Naive thymus-derived CD4-positive, alpha-beta T cell (primary cell): ENCODE results near the gene EYA2. TPM values are rescaled to one million over a fixed set of nuclear protein-coding genes. Genes with fewer than 3 reads are reported as not detected.

Experiments
- ATAC-seq: fragments of 150-1000 bp; cut with Tn5 transposase; 2 replicates; pipeline ENCODE4 v1.10.0; 2021; ENCODE audit warnings: mild to moderate bottlenecking, moderate library complexity
- CTCF ChIA-PET: fragments of 350-600 bp; sonication (Branson Sonifier 250); formaldehyde crosslinking; loops from one replicate; lab custom pipeline; 2021; ENCODE audit warnings: antibody characterized with exemption; lab: Charles Lee
- POLR2A ChIA-PET: fragments of 350-600 bp; sonication (Branson Sonifier 250); formaldehyde crosslinking; loops from one replicate; lab custom pipeline; 2021; ENCODE audit warnings: antibody characterized with exemption, inconsistent platforms; lab: Charles Lee
- DNase-seq, 9 donors: peaks; one replicate each; pipeline versions ENCODE4 v3.0.0 to v3.0.0-alpha.2; 2020 to 2022; ENCODE audit warnings: mixed read lengths in 1 of 9
- H3K27ac ChIP-seq: one replicate; pipeline ENCODE4 v1.7.0; 2013; ENCODE audit warnings: mild to moderate bottlenecking, low read depth, low read length, moderate library complexity
- H3K27me3 ChIP-seq, 2 donors: one replicate each; pipeline ENCODE4 v1.7.0; 2013; ENCODE audit warnings: low read length in 2 of 2, mild to moderate bottlenecking in 2 of 2, moderate library complexity in 2 of 2; ENCODE audit not compliant: control insufficient read depth in 2 of 2, insufficient read depth in 2 of 2
- H3K36me3 ChIP-seq, 3 experiments: 1 replicate in 2 of 3; 2 replicates in 1 of 3; pipeline ENCODE4 v1.7.0; 2013; ENCODE audit warnings: low read length in 3 of 3, mild to moderate bottlenecking in 3 of 3, moderate library complexity in 1 of 3; ENCODE audit not compliant: insufficient read depth in 3 of 3, control insufficient read depth in 2 of 3
- H3K4me1 ChIP-seq, 2 donors: one replicate each; pipeline ENCODE4 v1.7.0; 2013; ENCODE audit warnings: low read length in 2 of 2, mild to moderate bottlenecking in 2 of 2, moderate library complexity in 1 of 2; ENCODE audit not compliant: control insufficient read depth in 2 of 2, insufficient read depth in 2 of 2
- H3K4me3 ChIP-seq: 2 replicates; pipeline ENCODE4 v1.7.0; 2013; ENCODE audit warnings: mild to moderate bottlenecking, low read length
- H3K9me3 ChIP-seq, 3 experiments: 1 replicate in 2 of 3; 2 replicates in 1 of 3; pipeline ENCODE4 v1.7.0; 2013; ENCODE audit warnings: low read length in 3 of 3; ENCODE audit not compliant: control insufficient read depth in 2 of 3
- H3K27ac Mint-ChIP-seq, 9 donors: one replicate each; pipeline ENCODE4 v1.8.0; 2020 to 2022; ENCODE audit warnings: mixed read lengths in 9 of 9, mild to moderate bottlenecking in 8 of 9, moderate library complexity in 5 of 9, inconsistent platforms in 2 of 9
- H3K27me3 Mint-ChIP-seq, 5 donors: one replicate each; pipeline ENCODE4 v1.8.0; 2021 to 2022; ENCODE audit warnings: mixed read lengths in 5 of 5, mild to moderate bottlenecking in 1 of 5
- H3K36me3 Mint-ChIP-seq, 5 donors: one replicate each; pipeline ENCODE4 v1.8.0; 2020 to 2022; ENCODE audit warnings: mixed read lengths in 5 of 5, mild to moderate bottlenecking in 3 of 5, inconsistent platforms in 1 of 5
- H3K4me1 Mint-ChIP-seq, 7 donors: one replicate each; pipeline ENCODE4 v1.8.0; 2020 to 2022; ENCODE audit warnings: mixed read lengths in 7 of 7, mild to moderate bottlenecking in 3 of 7, inconsistent platforms in 1 of 7
- H3K4me3 Mint-ChIP-seq, 10 donors: one replicate each; pipeline ENCODE4 v1.8.0; 2020 to 2022; ENCODE audit warnings: mild to moderate bottlenecking in 10 of 10, mixed read lengths in 10 of 10, moderate library complexity in 6 of 10, inconsistent platforms in 2 of 10
- H3K9me3 Mint-ChIP-seq, 11 donors: one replicate each; pipeline ENCODE4 v1.8.0; 2020 to 2022; ENCODE audit warnings: mixed read lengths in 11 of 11, mild to moderate bottlenecking in 4 of 11, inconsistent platforms in 1 of 11, moderate library complexity in 1 of 11
- intact Hi-C, 2 donors: fragments of 100-400 bp; cut with micrococcal nuclease; formaldehyde crosslinking; loops; one replicate each; pipeline ENCODE4 v1.15.1; 2023
- polyA plus RNA-seq, 2 donors: library from polyadenylated mRNA; unstranded; fragments of 300-500 nt; fragmentation: Illumina TruSeq; gene quantifications; one replicate each; pipeline ENCODE4 v1.2.3, GENCODE V29; 2021
- total RNA-seq, 6 experiments: library from RNA in 5 of 6; stranded (reverse) in 5 of 6; gene quantifications; 1 replicate in 5 of 6; 2 replicates in 1 of 6; pipeline ENCODE4 v1.2.3 and lab custom pipeline; 2021 to 2026

The EYA2 gene
- total and polyA plus RNA-seq, 7 experiments from 2014 or later: 0.16 TPM; not detected in 6

DNA sequence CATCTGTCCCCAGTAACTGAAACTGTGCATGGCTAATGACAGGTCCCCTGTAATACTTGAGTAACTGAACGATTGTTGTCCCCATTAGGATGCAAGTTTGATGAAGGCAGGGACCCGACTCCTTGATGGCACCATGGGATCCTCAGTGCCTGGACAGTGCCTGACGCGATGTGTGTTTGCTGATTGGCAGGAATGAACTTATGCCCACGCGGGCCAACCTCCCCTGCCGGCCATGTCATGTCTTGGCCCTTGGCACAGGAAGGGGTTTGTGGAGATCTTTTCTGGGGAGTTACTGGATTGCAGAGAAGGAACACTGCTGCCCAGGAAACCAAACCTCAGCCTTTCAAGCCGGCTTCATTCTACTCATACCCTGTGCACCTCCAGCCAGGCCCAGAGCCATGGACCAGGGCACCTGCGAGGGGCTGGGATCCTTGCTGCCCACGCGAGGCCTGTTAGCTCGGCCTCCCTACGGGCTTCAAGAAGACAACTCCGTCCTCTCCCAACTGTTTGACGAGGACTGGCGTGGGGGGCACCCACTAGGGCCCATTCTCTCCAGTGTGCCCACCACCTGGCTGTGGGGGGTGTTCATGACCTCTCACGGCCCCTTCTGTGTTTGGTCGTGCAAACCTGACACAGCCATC is 314.0 kb downstream of the EYA2 start:
- Histone ChIP-seq H3K4me1 (no peaks in the 10 kb centered on the region), H3K27ac (no peak overlapping the region), H3K9me3 (no peaks in the 10 kb centered on the region), H3K27me3 (no peaks in the 10 kb centered on the region), H3K4me3 (no peak overlapping the region), H3K36me3 (peaks cover 7 to 57% (median 24%) of the 10 kb centered on the region in 3 experiments)
- CTCF ChIA-PET: interaction anchor here (0.6 kb wide), 1 partner anchor 325 kb away, joined by 3 read pairs; no protein-coding TSS in a partner anchor
- Mint-ChIP-seq H3K27me3 (no peaks in the 10 kb centered on the region), H3K27ac (no peak overlapping the region), H3K36me3 (peaks cover 0 to 22% (median 10%) of the 10 kb centered on the region in 5 donors), H3K4me3 (no peak overlapping the region), H3K4me1 (peaks cover 0 to 7% (median 4%) of the 10 kb centered on the region in 7 donors), H3K9me3 (peaks cover 0 to 1% (median 0%) of the 10 kb centered on the region in 11 donors)
- DNase-seq (no peak), ATAC-seq (no peak)
- intact Hi-C loops: no loop called here
- POLR2A ChIA-PET: no interaction called here

GRCh38 chr20:47209982-47210381 is 315.3 kb downstream of the EYA2 start:
- peaks cover 0 to 22% (median 10%) of the 10 kb centered on the region in 5 donors for H3K36me3 Mint-ChIP-seq
- POLR2A ChIA-PET: interaction anchor here (0.6 kb wide), 1 partner anchor 30 kb away, joined by 3 read pairs; no protein-coding TSS in a partner anchor
- H3K4me1 Mint-ChIP-seq: peaks cover 0 to 7% (median 4%) of the 10 kb centered on the region in 7 donors
- no peaks in the 10 kb centered on the region for H3K27me3 Mint-ChIP-seq
- H3K36me3 ChIP-seq: peaks cover 7 to 70% (median 29%) of the 10 kb centered on the region in 3 experiments
- peak overlapping the region in 1 of 9 donors; percentile 33 for H3K27ac Mint-ChIP-seq
- H3K4me3 ChIP-seq: no peak overlapping the region
- H3K9me3 ChIP-seq: no peaks in the 10 kb centered on the region
- ATAC-seq: no peak
- intact Hi-C loops: no loop called here
- CTCF ChIA-PET: no interaction called here
- no peak for DNase-seq
- H3K9me3 Mint-ChIP-seq: no peaks in the 10 kb centered on the region
- no peak overlapping the region for H3K4me3 Mint-ChIP-seq
- H3K27me3 ChIP-seq: no peaks in the 10 kb centered on the region
- H3K27ac ChIP-seq: no peak overlapping the region
- H3K4me1 ChIP-seq: no peaks in the 10 kb centered on the region

GRCh38 chr20:47210470-47210869 is 315.8 kb downstream of the EYA2 start:
- ChIA-PET CTCF (no interaction called here), POLR2A (no interaction called here)
- ATAC-seq (no peak), DNase-seq (no peak)
- Histone ChIP-seq H3K4me1 (no peaks in the 10 kb centered on the region), H3K9me3 (no peaks in the 10 kb centered on the region), H3K27ac (no peak overlapping the region), H3K27me3 (no peaks in the 10 kb centered on the region), H3K36me3 (peaks cover 7 to 73% (median 29%) of the 10 kb centered on the region in 3 experiments), H3K4me3 (no peak overlapping the region)
- no peak overlapping the region for H3K27ac Mint-ChIP-seq
- H3K4me3 Mint-ChIP-seq: no peak overlapping the region
- H3K4me1 Mint-ChIP-seq: peaks cover 0 to 6% (median 4%) of the 10 kb centered on the region in 7 donors
- H3K9me3 Mint-ChIP-seq: no peaks in the 10 kb centered on the region
- peaks cover 0 to 22% (median 10%) of the 10 kb centered on the region in 5 donors for H3K36me3 Mint-ChIP-seq
- no peaks in the 10 kb centered on the region for H3K27me3 Mint-ChIP-seq
- intact Hi-C loops: no loop called here

- DNase-seq (no peak), ATAC-seq (no peak)
- Histone ChIP-seq H3K9me3 (no peaks in the 10 kb centered on the region), H3K27me3 (no peaks in the 10 kb centered on the region), H3K4me1 (no peaks in the 10 kb centered on the region), H3K27ac (no peak overlapping the region), H3K4me3 (no peak overlapping the region), H3K36me3 (peaks cover 7 to 79% (median 29%) of the 10 kb centered on the region in 3 experiments)
- ChIA-PET POLR2A (no interaction called here), CTCF (no interaction called here)
- H3K27me3 Mint-ChIP-seq: no peaks in the 10 kb centered on the region
- H3K4me3 Mint-ChIP-seq: no peak overlapping the region
- peaks cover 5 to 27% (median 15%) of the 10 kb centered on the region in 5 donors for H3K36me3 Mint-ChIP-seq
- peaks cover 0 to 6% (median under 1%) of the 10 kb centered on the region in 7 donors for H3K4me1 Mint-ChIP-seq
- H3K9me3 Mint-ChIP-seq: no peaks in the 10 kb centered on the region
- no peak overlapping the region for H3K27ac Mint-ChIP-seq
- intact Hi-C loops: no loop called here
Observed at GRCh38 chr20:47211036-47211435, 316.4 kb downstream of the EYA2 start.

- intact Hi-C loops: no loop called here
- CTCF ChIA-PET: interaction anchor here (0.6 kb wide), 1 partner anchor 547 kb away, joined by 3 read pairs; no protein-coding TSS in a partner anchor
- Mint-ChIP-seq H3K9me3 (no peaks in the 10 kb centered on the region), H3K36me3 (peaks cover 12 to 29% (median 17%) of the 10 kb centered on the region in 5 donors), H3K4me3 (no peak overlapping the region), H3K4me1 (peaks cover 0 to 13% (median 0%) of the 10 kb centered on the region in 7 donors), H3K27ac (no peak overlapping the region), H3K27me3 (no peaks in the 10 kb centered on the region)
- Histone ChIP-seq H3K4me1 (no peaks in the 10 kb centered on the region), H3K27me3 (no peaks in the 10 kb centered on the region), H3K27ac (no peak overlapping the region), H3K9me3 (no peaks in the 10 kb centered on the region), H3K4me3 (no peak overlapping the region), H3K36me3 (peaks cover 7 to 92% (median 29%) of the 10 kb centered on the region in 3 experiments)
- ATAC-seq: no peak
- POLR2A ChIA-PET: no interaction called here
- DNase-seq: no peak
Observed at GRCh38 chr20:47212606-47213207, 318.1 kb downstream of the EYA2 start.

- intact Hi-C loops: no loop called here
- H3K27me3 Mint-ChIP-seq: no peaks in the 10 kb centered on the region
- H3K4me1 Mint-ChIP-seq: peaks cover 0 to 17% (median 0%) of the 10 kb centered on the region in 7 donors
Observed at GRCh38 chr20:47213966-47214365, 319.3 kb downstream of the EYA2 start.

More at GRCh38 chr20:47213966-47214365, 319.3 kb downstream of the EYA2 start:
- no peak overlapping the region for H3K4me3 ChIP-seq
- Mint-ChIP-seq H3K36me3 (peaks cover 12 to 34% (median 27%) of the 10 kb centered on the region in 5 donors), H3K9me3 (no peaks in the 10 kb centered on the region), H3K4me3 (no peak overlapping the region), H3K27ac (peak overlapping the region in 1 of 9 donors; percentile 38)
- no peaks in the 10 kb centered on the region for H3K9me3 ChIP-seq
- H3K27ac ChIP-seq: no peak overlapping the region
- no peaks in the 10 kb centered on the region for H3K27me3 ChIP-seq
- ChIA-PET POLR2A (no interaction called here), CTCF (interaction anchor here (0.6 kb wide), 1 partner anchor 39 kb away, joined by 3 read pairs; no protein-coding TSS in a partner anchor)
- H3K4me1 ChIP-seq: no peaks in the 10 kb centered on the region
- ATAC-seq (no peak), DNase-seq (no peak)
- H3K36me3 ChIP-seq: peaks cover 7 to 86% (median 26%) of the 10 kb centered on the region in 3 experiments
